Neural cell (in vitro differentiated cells): ENCODE measurements around the gene FSCB. TPM values are rescaled to one million over a fixed set of nuclear protein-coding genes. Genes with fewer than 3 reads are reported as not detected.
"Not testable (repeated sequence)": the region's sequence is repeated elsewhere in the genome, so short reads cannot be mapped to it uniquely, and the experiment has no call there.

Experiments used
- H2AFZ ChIP-seq: fragments of 200-600, 300-800 bp; sonication (generic), shearing (Covaris generic); 2 replicates; pipeline ENCODE4 v1.6.0; 2014; ENCODE audit warnings: low read depth, mild to moderate bottlenecking, antibody characterized with exemption, low read length, moderate library complexity
- H3F3A ChIP-seq: fragments of 200-600 bp; shearing (Covaris generic); 2 replicates; pipeline ENCODE4 v1.6.1; 2016; ENCODE audit warnings: mild to moderate bottlenecking, moderate library complexity, mixed read lengths, antibody characterized with exemption, low read length; ENCODE audit not compliant: insufficient read depth, poor library complexity, severe bottlenecking
- H3K27ac ChIP-seq: fragments of 200-600, 300-800 bp; sonication (generic), shearing (Covaris generic); 2 replicates; pipeline ENCODE4 v1.5.1; 2014; ENCODE audit warnings: mild to moderate bottlenecking, low read length, moderate library complexity
- H3K27me3 ChIP-seq: fragments of 300-800, 200-600 bp; sonication (generic), shearing (Covaris generic); 2 replicates; pipeline ENCODE4 v1.6.0; 2014; ENCODE audit warnings: mild to moderate bottlenecking, low read depth, low read length, moderate library complexity; ENCODE audit not compliant: insufficient read depth
- H3K36me3 ChIP-seq: fragments of 300-800, 200-600 bp; sonication (generic), shearing (Covaris generic); 2 replicates; pipeline ENCODE4 v1.5.1; 2014; ENCODE audit warnings: mild to moderate bottlenecking, antibody characterized with exemption, low read length, moderate library complexity; ENCODE audit not compliant: insufficient read depth
- H3K4me2 ChIP-seq: fragments of 300-800, 200-600 bp; sonication (generic), shearing (Covaris generic); 2 replicates; pipeline ENCODE4 v1.6.0; 2014; ENCODE audit warnings: mild to moderate bottlenecking, low read length
- H3K4me3 ChIP-seq: fragments of 300-800, 200-600 bp; sonication (generic), shearing (Covaris generic); 2 replicates; pipeline ENCODE4 v1.5.1; 2014; ENCODE audit warnings: mild to moderate bottlenecking, low read length, moderate library complexity
- H3K79me2 ChIP-seq: fragments of 200-600 bp; shearing (Covaris generic); replicated peaks from 2 replicates; pipeline ENCODE4 v1.6.0; 2014; ENCODE audit warnings: mild to moderate bottlenecking, low read length, moderate library complexity; ENCODE audit not compliant: insufficient read depth
- H3K9ac ChIP-seq: fragments of 300-800, 200-600 bp; sonication (generic), shearing (Covaris generic); 2 replicates; pipeline ENCODE4 v1.6.1; 2016; ENCODE audit warnings: mild to moderate bottlenecking, low read length, mixed read lengths
- H3K9me2 ChIP-seq: fragments of 200-600 bp; shearing (Covaris generic); 2 replicates; pipeline ENCODE4 v1.6.1; 2016; ENCODE audit warnings: mild to moderate bottlenecking, low read length, mixed read lengths; ENCODE audit not compliant: insufficient read depth
- H3K9me3 ChIP-seq: fragments of 200-600, 300-800 bp; sonication (generic), shearing (Covaris generic); 2 replicates; pipeline ENCODE4 v1.6.1; 2016; ENCODE audit warnings: mild to moderate bottlenecking, mixed run types, low read length, moderate library complexity, mixed read lengths
- H4K20me1 ChIP-seq: fragments of 200-600 bp; shearing (Covaris generic); 2 replicates; pipeline ENCODE4 v1.6.1; 2016; ENCODE audit warnings: mild to moderate bottlenecking, mixed run types; ENCODE audit not compliant: insufficient read depth
- CTCF ChIP-seq: fragments of 450-650 bp; IDR thresholded peaks from 2 replicates; pipeline ENCODE4 v1.5.1; 2014; ENCODE audit warnings: antibody characterized with exemption, mild to moderate bottlenecking, moderate library complexity; ENCODE audit not compliant: poor library complexity, severe bottlenecking
- EP300 ChIP-seq: fragments of 450-650 bp; conservative IDR thresholded peaks from 2 replicates; pipeline ENCODE4 v1.6.1; 2014; ENCODE audit warnings: antibody characterized with exemption, mild to moderate bottlenecking, moderate library complexity; ENCODE audit not compliant: poor library complexity, severe bottlenecking
- EZH2 ChIP-seq: fragments of 200-600, 300-800 bp; shearing (Covaris generic), sonication (generic); IDR thresholded peaks from 2 replicates; pipeline ENCODE4 v1.6.1; 2014; ENCODE audit warnings: antibody characterized with exemption, low read length, borderline replicate concordance, mild to moderate bottlenecking; ENCODE audit not compliant: insufficient read depth, poor library complexity, severe bottlenecking
- MXI1 ChIP-seq: fragments of 450-650 bp; conservative IDR thresholded peaks from 2 replicates; pipeline ENCODE4 v1.6.1; 2014; ENCODE audit warnings: antibody characterized with exemption, mild to moderate bottlenecking; ENCODE audit not compliant: poor library complexity, severe bottlenecking
- POLR2AphosphoS5 ChIP-seq: IDR thresholded peaks from 2 replicates; pipeline ENCODE4 v1.6.1; 2012
- RAD21 ChIP-seq: fragments of 450-650 bp; conservative IDR thresholded peaks from 2 replicates; pipeline ENCODE4 v1.6.1; 2014; ENCODE audit warnings: antibody characterized with exemption, mild to moderate bottlenecking, moderate library complexity
- REST ChIP-seq: IDR thresholded peaks from 2 replicates; pipeline ENCODE4 v1.6.1; 2012; ENCODE audit warnings: borderline replicate concordance
- SMC3 ChIP-seq: fragments of 450-650 bp; conservative IDR thresholded peaks from 2 replicates; pipeline ENCODE4 v1.6.1; 2014; ENCODE audit warnings: antibody characterized with exemption, mild to moderate bottlenecking, moderate library complexity; ENCODE audit not compliant: poor library complexity
- TAF1 ChIP-seq: IDR thresholded peaks from 2 replicates; pipeline ENCODE4 v1.6.1; 2012; ENCODE audit warnings: low read depth
- polyA plus RNA-seq: library from polyadenylated mRNA; depleted of rRNA; stranded (reverse); fragments of >200 nt; gene quantifications from 2 replicates; pipeline ENCODE4 v1.2.3, GENCODE V29; 2014

FSCB gene
- polyA plus RNA-seq, 1 donor from 2014 or later, result not detected

- TF ChIP-seq EZH2, result no peak
- no peak for TF ChIP-seq MXI1
- TF ChIP-seq POLR2AphosphoS5, result no peak
- TF ChIP-seq TAF1, result no peak
- Histone ChIP-seq H3K4me2 (no peak overlapping the region), H3F3A (no peaks in the 10 kb centered on the region), H2AFZ (no peak overlapping the region), H3K27ac (no peak overlapping the region), H3K9me2 (no peaks in the 10 kb centered on the region), H4K20me1 (no peaks in the 10 kb centered on the region), H3K27me3 (no peaks in the 10 kb centered on the region), H3K9me3 (no peaks in the 10 kb centered on the region), H3K9ac (no peak overlapping the region), H3K4me3 (no peak overlapping the region), H3K36me3 (no peaks in the 10 kb centered on the region), H3K79me2 (no peaks in the 10 kb centered on the region)
Measured at GRCh38 chr14:44525237-44525636, 18.2 kb upstream of the FSCB start.

DNA sequence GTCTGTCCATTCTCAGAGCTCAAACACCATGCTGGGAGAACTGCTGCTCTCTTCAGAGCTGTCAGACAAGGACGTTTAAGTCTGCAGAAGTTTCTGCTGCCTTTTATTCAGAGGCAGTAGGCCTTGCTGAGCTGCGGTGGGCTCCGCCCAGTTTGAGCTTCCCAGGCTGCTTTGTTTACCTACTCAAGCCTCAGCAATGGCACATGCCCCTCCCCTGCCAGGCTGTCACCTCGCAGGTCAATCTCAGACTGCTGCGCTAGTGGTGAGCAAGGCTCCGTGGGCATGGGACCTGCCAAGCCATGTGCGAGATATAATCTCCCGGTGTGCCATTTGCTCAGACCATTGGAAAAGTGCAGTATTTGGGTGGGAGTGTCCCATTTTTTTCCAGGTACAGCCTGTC is 8.6 kb upstream of the FSCB start:
- not testable (repeated sequence) for H3K27me3 ChIP-seq, H3K4me3 ChIP-seq, H3K9ac ChIP-seq, H2AFZ ChIP-seq, H3K4me2 ChIP-seq, H3K36me3 ChIP-seq, H3K9me3 ChIP-seq, H3K27ac ChIP-seq, H3F3A ChIP-seq, H3K9me2 ChIP-seq, H4K20me1 ChIP-seq, H3K79me2 ChIP-seq

DNA sequence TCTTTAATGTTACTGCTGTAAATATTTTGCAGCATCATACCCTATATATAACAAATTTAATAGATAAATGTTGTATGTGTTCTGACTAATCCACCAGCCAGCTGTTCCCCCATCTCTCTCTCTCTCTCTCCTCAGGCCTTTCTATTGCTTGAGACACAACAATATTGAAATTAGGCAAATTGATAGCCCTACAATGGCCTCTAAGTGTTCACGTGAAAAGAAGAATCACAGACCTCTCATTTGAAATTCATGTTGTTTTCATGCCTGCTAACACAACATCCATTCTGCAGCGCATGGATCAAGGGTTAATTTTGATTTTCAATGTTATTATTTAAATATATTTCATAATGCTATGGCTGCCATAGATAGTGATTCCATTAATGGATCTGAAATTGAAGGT is 1.8 kb upstream of the FSCB start:
- H3K4me2 ChIP-seq, result no peak overlapping the region
- no peak overlapping the region for H3K4me3 ChIP-seq
- H2AFZ ChIP-seq, result no peak overlapping the region
- no peaks in the 10 kb centered on the region for H3K79me2 ChIP-seq
- no peaks in the 10 kb centered on the region for H4K20me1 ChIP-seq
- H3K27me3 ChIP-seq, result no peaks in the 10 kb centered on the region
- no peaks in the 10 kb centered on the region for H3K9me3 ChIP-seq
- H3K9ac ChIP-seq, result no peak overlapping the region
- H3K27ac ChIP-seq, result no peak overlapping the region
- no peaks in the 10 kb centered on the region for H3K9me2 ChIP-seq
- no peaks in the 10 kb centered on the region for H3K36me3 ChIP-seq
- H3F3A ChIP-seq, result no peaks in the 10 kb centered on the region
- no peak for TF ChIP-seq REST
- no peak for TF ChIP-seq EP300
- TF ChIP-seq MXI1, result no peak
- TF ChIP-seq TAF1, result no peak
- no peak for TF ChIP-seq SMC3
- no peak for TF ChIP-seq EZH2
- no peak for TF ChIP-seq POLR2AphosphoS5
- no peak for TF ChIP-seq RAD21
- no peak for TF ChIP-seq CTCF
